ENCODE measurements around the gene HLA-E. TPM values are rescaled to one million over a fixed set of nuclear protein-coding genes. Genes with fewer than 3 reads are reported as not detected.
"Not testable (repeated sequence)": the region's sequence is repeated elsewhere in the genome, so short reads cannot be mapped to it uniquely, and the experiment has no call there.

The HLA-E gene
- total RNA-seq, 1 donor from 2014 or later, result 13.4 TPM

DNA sequence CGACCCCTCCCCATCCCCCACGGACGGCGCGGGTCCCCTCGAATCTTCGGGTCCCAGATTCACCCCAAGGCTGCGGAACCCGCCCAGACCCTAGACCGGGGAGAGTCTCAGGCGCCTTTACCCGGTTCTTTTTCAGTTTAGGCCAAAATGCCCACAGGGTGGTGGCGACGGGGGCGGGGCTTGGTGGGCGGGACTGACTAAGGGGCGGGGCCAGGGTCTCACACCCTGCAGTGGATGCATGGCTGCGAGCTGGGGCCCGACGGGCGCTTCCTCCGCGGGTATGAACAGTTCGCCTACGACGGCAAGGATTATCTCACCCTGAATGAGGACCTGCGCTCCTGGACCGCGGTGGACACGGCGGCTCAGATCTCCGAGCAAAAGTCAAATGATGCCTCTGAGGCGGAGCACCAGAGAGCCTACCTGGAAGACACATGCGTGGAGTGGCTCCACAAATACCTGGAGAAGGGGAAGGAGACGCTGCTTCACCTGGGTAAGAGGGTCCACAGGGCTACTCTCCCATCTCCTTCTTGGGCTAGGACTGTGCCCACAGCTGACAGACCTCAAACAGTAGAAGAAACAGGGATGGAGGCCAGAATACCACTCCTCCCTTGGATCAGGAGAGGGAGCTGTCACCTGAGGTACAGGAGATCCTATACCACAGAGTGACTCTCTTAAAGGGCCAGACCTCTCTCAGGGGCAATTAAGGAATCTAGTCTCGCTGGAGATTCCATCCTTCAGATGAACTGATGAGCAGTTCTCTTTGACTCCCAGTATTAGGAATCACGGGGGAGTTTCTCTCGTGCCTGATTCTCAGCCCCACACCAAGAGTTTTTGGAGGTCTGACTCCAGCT is 942 bp downstream of the HLA-E start:
- Mint-ChIP-seq H3K36me3 (ENCODE audit: low read depth) (no peaks in the 10 kb centered on the region), H3K27ac (ENCODE audit: unreplicated experiment) (no peak overlapping the region), H3K4me1 (peaks cover 10% of the 10 kb centered on the region), H3K4me3 (peak overlapping the region; percentile 99), H3K9me3 (peaks cover 3% of the 10 kb centered on the region), H3K27me3 (ENCODE audit: low read depth) (peaks cover 32% of the 10 kb centered on the region)
- TF ChIP-seq CTCF (conservative IDR thresholded peaks at IDR 0.05), result no peak
- peak; percentile 54 for DNase-seq (ENCODE audit: low read depth, low spot score)

- peaks cover 10% of the 10 kb centered on the region for H3K4me1 Mint-ChIP-seq
- peak overlapping the region; percentile 38 for H3K4me3 Mint-ChIP-seq
- H3K9me3 Mint-ChIP-seq; DNase-seq (ENCODE audit: low read depth, low spot score); H3K36me3 Mint-ChIP-seq (ENCODE audit: low read depth); H3K27ac Mint-ChIP-seq (ENCODE audit: unreplicated experiment): not testable (repeated sequence)
- H3K27me3 Mint-ChIP-seq (ENCODE audit: low read depth), result peaks cover 29% of the 10 kb centered on the region
Observed at GRCh38 chr6:30491291-30491953, 2.1 kb downstream of the HLA-E start.

DNA sequence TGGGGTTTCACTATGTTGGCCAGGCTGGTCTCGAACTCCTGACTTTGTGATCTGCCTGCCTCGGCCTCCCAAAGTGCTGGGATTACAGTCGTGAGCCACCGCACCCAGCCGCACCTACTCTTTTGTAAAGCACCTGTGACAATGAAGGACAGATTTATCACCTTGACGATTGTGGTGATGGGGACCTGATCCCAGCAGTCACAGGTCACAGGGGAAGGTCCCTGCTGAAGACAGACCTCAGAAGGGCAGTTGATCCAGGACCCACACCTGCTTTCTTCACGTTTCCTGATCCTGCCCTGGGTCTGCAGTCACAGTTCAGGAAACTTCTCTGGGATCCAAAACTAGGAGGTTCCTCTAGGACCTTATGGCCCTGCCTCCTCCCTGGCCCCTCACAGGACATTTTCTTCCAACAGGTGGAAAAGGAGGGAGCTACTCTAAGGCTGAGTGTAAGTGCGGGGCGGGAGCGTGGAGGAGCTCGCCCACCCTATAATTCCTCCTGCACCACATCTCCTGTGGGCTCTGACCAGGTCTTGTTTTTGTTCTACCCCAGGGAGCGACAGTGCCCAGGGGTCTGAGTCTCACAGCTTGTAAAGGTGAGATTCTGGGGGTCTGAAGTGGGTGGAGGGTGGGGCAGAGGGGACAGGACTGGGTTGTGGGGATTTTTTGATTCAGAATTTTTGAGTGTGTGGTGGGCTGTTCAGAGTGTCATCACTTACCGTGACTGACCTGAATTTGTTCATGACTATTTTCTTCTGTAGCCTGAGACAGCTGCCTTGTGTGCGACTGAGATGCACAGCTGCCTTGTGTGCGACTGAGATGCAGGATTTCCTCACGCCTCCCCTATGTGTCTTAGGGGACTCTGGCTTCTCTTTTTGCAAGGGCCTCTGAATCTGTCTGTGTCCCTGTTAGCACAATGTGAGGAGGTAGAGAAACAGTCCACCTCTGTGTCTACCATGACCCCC is 3.0 kb downstream of the HLA-E start:
- Mint-ChIP-seq H3K4me1 (peaks cover 10% of the 10 kb centered on the region), H3K27ac (ENCODE audit: unreplicated experiment) (no peak overlapping the region), H3K27me3 (ENCODE audit: low read depth) (peaks cover 29% of the 10 kb centered on the region), H3K4me3 (peak overlapping the region; percentile 62), H3K36me3 (ENCODE audit: low read depth) (no peaks in the 10 kb centered on the region), H3K9me3 (peaks cover 3% of the 10 kb centered on the region)
- no peak for TF ChIP-seq CTCF (conservative IDR thresholded peaks at IDR 0.05)
- DNase-seq (ENCODE audit: low read depth, low spot score), result no peak

DNA sequence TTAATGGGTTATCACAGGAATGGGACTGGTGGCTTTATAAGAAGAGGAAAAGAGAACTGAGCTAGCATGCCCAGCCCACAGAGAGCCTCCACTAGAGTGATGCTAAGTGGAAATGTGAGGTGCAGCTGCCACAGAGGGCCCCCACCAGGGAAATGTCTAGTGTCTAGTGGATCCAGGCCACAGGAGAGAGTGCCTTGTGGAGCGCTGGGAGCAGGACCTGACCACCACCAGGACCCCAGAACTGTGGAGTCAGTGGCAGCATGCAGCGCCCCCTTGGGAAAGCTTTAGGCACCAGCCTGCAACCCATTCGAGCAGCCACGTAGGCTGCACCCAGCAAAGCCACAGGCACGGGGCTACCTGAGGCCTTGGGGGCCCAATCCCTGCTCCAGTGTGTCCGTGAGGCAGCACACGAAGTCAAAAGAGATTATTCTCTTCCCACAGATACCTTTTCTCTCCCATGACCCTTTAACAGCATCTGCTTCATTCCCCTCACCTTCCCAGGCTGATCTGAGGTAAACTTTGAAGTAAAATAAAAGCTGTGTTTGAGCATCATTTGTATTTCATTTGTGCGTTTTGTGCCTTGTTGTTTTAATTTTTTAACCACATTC is 4.4 kb downstream of the HLA-E start:
- DNase-seq (ENCODE audit: low read depth, low spot score), result no peak

More for the DNA sequence above, 4.4 kb downstream of the HLA-E start:
- peak overlapping the region; percentile 16 for H3K4me3 Mint-ChIP-seq
- peaks cover 10% of the 10 kb centered on the region for H3K4me1 Mint-ChIP-seq
- no peak overlapping the region for H3K27ac Mint-ChIP-seq (ENCODE audit: unreplicated experiment)
- TF ChIP-seq CTCF (conservative IDR thresholded peaks at IDR 0.05), result peak; percentile 35
- no peaks in the 10 kb centered on the region for H3K36me3 Mint-ChIP-seq (ENCODE audit: low read depth)
- H3K9me3 Mint-ChIP-seq, result peaks cover 3% of the 10 kb centered on the region
- H3K27me3 Mint-ChIP-seq (ENCODE audit: low read depth), result peaks cover 22% of the 10 kb centered on the region
